CD4-positive, alpha-beta T cell (primary cell): ENCODE results near the gene WNT16. TPM values are rescaled to one million over a fixed set of nuclear protein-coding genes. Genes with fewer than 3 reads are reported as not detected.

Experiments used
- ATAC-seq: fragments of 200-7000 bp; cut with Tn5 transposase; one replicate; pipeline ENCODE4 v1.10.0; 2022; ENCODE audit warnings: mild to moderate bottlenecking; ENCODE audit not compliant: poor library complexity
- CTCF ChIA-PET: fragments of 350-600 bp; sonication (Branson Sonifier 250); formaldehyde crosslinking; loops from one replicate; lab custom pipeline; 2021; ENCODE audit warnings: antibody characterized with exemption, inconsistent platforms; lab: Charles Lee
- POLR2A ChIA-PET: fragments of 350-600 bp; sonication (Branson Sonifier 250); formaldehyde crosslinking; loops from one replicate; lab custom pipeline; 2021; ENCODE audit warnings: antibody characterized with exemption, inconsistent platforms; lab: Charles Lee
- DNase-seq, 14 experiments: peaks; one replicate each; pipeline ENCODE4 v3.0.0-alpha.2; 2013 to 2020; ENCODE audit warnings: mixed read lengths in 2 of 14
- H3K27ac ChIP-seq, 2 donors: one replicate each; pipeline versions ENCODE4 v1.5.1 to v1.7.0; 2013; ENCODE audit warnings: low read length in 2 of 2, low read depth in 1 of 2, mild to moderate bottlenecking in 1 of 2
- H3K27me3 ChIP-seq, 2 experiments: 1 replicate in 1 of 2; 2 replicates in 1 of 2; pipeline versions ENCODE4 v1.6.1 to v1.7.0; 2013; ENCODE audit warnings: low read length in 2 of 2, control low read depth in 1 of 2, mild to moderate bottlenecking in 1 of 2, moderate library complexity in 1 of 2; ENCODE audit not compliant: insufficient read depth in 2 of 2, control insufficient read depth in 1 of 2
- H3K36me3 ChIP-seq: one replicate; pipeline ENCODE4 v1.6.1; 2013; ENCODE audit warnings: low read length, control low read depth; ENCODE audit not compliant: insufficient read depth
- H3K4me1 ChIP-seq: one replicate; pipeline ENCODE4 v1.6.1; 2013; ENCODE audit warnings: low read length, control low read depth; ENCODE audit not compliant: insufficient read depth
- H3K4me3 ChIP-seq: one replicate; pipeline ENCODE4 v1.5.1; 2013; ENCODE audit warnings: mild to moderate bottlenecking, low read length, moderate library complexity
- H3K9me3 ChIP-seq, 2 experiments: 1 replicate in 1 of 2; 2 replicates in 1 of 2; pipeline versions ENCODE4 v1.6.1 to v1.7.0; 2013; ENCODE audit warnings: low read length in 2 of 2, mild to moderate bottlenecking in 2 of 2, control low read depth in 1 of 2, moderate library complexity in 1 of 2; ENCODE audit not compliant: control insufficient read depth in 1 of 2, insufficient read depth in 1 of 2
- H3K27ac Mint-ChIP-seq: one replicate; pipeline ENCODE4 v1.8.0; 2020; ENCODE audit warnings: mixed read lengths
- H3K27me3 Mint-ChIP-seq: one replicate; pipeline ENCODE4 v1.8.0; 2021; ENCODE audit warnings: mixed read lengths
- H3K36me3 Mint-ChIP-seq: one replicate; pipeline ENCODE4 v1.8.0; 2021; ENCODE audit warnings: low read depth, mixed read lengths
- H3K4me1 Mint-ChIP-seq: one replicate; pipeline ENCODE4 v1.8.0; 2021; ENCODE audit warnings: low read depth, mixed read lengths
- H3K4me3 Mint-ChIP-seq: one replicate; pipeline ENCODE4 v1.8.0; 2020; ENCODE audit warnings: mild to moderate bottlenecking, mixed read lengths
- H3K9me3 Mint-ChIP-seq: one replicate; pipeline ENCODE4 v1.8.0; 2020; ENCODE audit warnings: mixed read lengths
- intact Hi-C, 2 experiments: fragments of 100-400 bp; cut with DNase I in 1 of 2; cut with micrococcal nuclease in 1 of 2; formaldehyde crosslinking; loops; one replicate each; pipeline versions ENCODE4 v1.15.1 to v1.9.0; 2023 to 2025; cut with DNase I, micrococcal nuclease
- total RNA-seq, 174 experiments: library from RNA in 2 of 174; stranded (reverse) in 2 of 174; gene quantifications; one replicate each; pipeline ENCODE4 v1.2.3 and lab custom pipeline; 2021 to 2026
- TF ChIP-seq, protein P1 (sequence below): fragments of 200-600 bp; IDR thresholded peaks from one replicate; pipeline ENCODE4 v1.8.0; 2022; ENCODE audit warnings: antibody characterized with exemption, mild to moderate bottlenecking

WNT16 gene
- total RNA-seq, 2 experiments from 2014 or later = not detected

DNA sequence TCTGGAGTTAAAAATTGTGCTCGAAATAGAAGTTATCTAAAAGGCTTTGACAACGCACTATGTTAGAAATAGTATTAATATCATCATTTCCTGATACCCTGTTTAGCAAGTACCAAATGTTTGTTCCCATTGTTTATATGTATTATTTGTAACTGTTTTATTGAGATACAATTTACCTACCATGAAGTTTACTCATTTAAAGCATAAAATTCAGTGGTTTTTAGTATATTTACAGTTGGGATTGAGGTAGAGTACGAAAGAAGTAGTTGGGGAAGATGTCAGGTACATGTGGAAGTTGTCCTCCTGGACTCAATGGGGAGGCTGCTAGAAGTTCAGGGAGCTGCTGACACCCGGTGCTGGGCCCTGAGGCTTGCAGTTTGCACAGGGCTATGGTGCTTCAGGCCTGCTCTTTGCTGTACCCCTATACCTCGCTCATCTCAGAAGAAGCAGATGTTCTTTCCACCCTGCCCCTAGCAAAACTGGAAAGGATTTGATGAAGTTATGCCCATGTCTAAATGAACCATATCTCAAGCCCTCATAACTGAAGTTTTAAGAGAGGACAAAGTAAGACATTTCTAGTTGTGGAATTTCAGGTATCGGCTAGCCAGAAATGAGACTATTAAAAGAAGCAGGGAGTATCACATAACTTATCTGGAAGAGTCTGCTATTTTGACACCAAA, 25.2 kb upstream of the WNT16 start:
- H3K27ac ChIP-seq = no peak overlapping the region
- CTCF ChIA-PET = no interaction called here
- H3K27me3 Mint-ChIP-seq = peaks cover 23% of the 10 kb centered on the region
- no peak overlapping the region for H3K27ac Mint-ChIP-seq
- no peaks in the 10 kb centered on the region for H3K36me3 Mint-ChIP-seq
- POLR2A ChIA-PET = no interaction called here
- DNase-seq (no peak), ATAC-seq (no peak)
- H3K4me3 Mint-ChIP-seq = no peak overlapping the region
- no peaks in the 10 kb centered on the region for H3K9me3 Mint-ChIP-seq
- intact Hi-C loops = no loop called here
- TF ChIP-seq, protein P1, sequence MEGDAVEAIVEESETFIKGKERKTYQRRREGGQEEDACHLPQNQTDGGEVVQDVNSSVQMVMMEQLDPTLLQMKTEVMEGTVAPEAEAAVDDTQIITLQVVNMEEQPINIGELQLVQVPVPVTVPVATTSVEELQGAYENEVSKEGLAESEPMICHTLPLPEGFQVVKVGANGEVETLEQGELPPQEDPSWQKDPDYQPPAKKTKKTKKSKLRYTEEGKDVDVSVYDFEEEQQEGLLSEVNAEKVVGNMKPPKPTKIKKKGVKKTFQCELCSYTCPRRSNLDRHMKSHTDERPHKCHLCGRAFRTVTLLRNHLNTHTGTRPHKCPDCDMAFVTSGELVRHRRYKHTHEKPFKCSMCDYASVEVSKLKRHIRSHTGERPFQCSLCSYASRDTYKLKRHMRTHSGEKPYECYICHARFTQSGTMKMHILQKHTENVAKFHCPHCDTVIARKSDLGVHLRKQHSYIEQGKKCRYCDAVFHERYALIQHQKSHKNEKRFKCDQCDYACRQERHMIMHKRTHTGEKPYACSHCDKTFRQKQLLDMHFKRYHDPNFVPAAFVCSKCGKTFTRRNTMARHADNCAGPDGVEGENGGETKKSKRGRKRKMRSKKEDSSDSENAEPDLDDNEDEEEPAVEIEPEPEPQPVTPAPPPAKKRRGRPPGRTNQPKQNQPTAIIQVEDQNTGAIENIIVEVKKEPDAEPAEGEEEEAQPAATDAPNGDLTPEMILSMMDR = no peak
- H3K4me1 ChIP-seq = no peaks in the 10 kb centered on the region
- no peaks in the 10 kb centered on the region for H3K4me1 Mint-ChIP-seq
- H3K36me3 ChIP-seq = no peaks in the 10 kb centered on the region
- H3K9me3 ChIP-seq = no peaks in the 10 kb centered on the region
- peaks cover 0 to 8% of the 10 kb centered on the region in 2 experiments for H3K27me3 ChIP-seq
- H3K4me3 ChIP-seq = no peak overlapping the region

DNA sequence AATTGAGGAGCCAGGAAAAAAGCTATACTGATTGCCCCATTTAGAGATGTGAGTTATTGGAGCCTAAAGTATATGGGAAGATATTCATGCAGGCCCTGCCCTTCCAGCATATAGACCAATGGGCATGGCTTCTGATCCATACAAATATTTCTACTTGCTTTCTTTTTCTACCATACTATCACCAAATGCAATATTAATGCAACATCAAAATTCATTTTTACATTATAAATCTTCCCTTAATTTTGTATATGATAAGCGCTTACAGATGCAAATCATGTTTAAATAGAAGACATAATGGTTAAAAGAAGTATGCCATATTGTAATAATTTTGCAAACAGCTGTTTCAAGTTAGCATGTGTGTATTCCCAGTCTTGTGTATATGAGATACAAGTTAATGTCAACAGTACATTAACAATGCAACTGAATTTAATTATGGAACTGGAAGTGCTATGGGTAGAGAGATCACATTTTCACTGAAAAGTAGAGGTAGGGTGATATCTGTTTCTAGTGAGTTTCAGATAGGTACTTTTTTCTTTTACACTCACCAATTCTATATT, 24.6 kb upstream of the WNT16 start:
- Histone ChIP-seq H3K27ac (no peak overlapping the region), H3K36me3 (no peaks in the 10 kb centered on the region), H3K9me3 (no peaks in the 10 kb centered on the region), H3K4me1 (no peaks in the 10 kb centered on the region), H3K4me3 (no peak overlapping the region), H3K27me3 (peaks cover 0 to 8% of the 10 kb centered on the region in 2 experiments)
- TF ChIP-seq, protein P1 = no peak
- DNase-seq (no peak), ATAC-seq (no peak)
- intact Hi-C loops = no loop called here
- Mint-ChIP-seq H3K27me3 (peaks cover 26% of the 10 kb centered on the region), H3K36me3 (no peaks in the 10 kb centered on the region), H3K4me1 (no peaks in the 10 kb centered on the region), H3K27ac (no peak overlapping the region), H3K4me3 (no peak overlapping the region), H3K9me3 (no peaks in the 10 kb centered on the region)
- ChIA-PET CTCF (no interaction called here), POLR2A (no interaction called here)

DNA sequence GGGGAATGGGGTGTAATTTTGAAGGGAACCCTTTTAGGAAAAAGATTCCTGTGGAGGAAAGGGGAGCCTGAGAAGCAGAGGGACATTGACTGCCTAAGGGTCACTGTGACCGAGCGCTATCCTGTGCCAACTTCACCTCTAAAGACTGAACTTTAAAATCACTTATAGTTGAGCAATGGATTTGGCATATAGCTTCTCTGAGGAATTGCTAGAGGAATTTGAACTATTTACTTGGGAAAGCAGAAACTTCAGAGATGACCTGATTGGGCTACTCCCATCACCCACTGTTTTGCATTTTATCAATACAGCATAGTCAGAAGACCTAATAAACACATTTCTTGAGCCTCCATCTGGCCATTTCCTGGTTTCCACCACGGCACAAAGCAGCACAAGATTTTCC, 23.7 kb upstream of the WNT16 start:
- H3K4me3 ChIP-seq = no peak overlapping the region
- no peaks in the 10 kb centered on the region for H3K36me3 ChIP-seq
- no peaks in the 10 kb centered on the region for H3K36me3 Mint-ChIP-seq
- CTCF ChIA-PET = no interaction called here
- H3K27ac ChIP-seq = no peak overlapping the region
- no peak for DNase-seq
- H3K27me3 Mint-ChIP-seq = peaks cover 26% of the 10 kb centered on the region
- no peak overlapping the region for H3K27ac Mint-ChIP-seq
- H3K4me1 Mint-ChIP-seq = no peaks in the 10 kb centered on the region
- ATAC-seq = no peak
- TF ChIP-seq, protein P1 = no peak
- no peaks in the 10 kb centered on the region for H3K4me1 ChIP-seq
- POLR2A ChIA-PET = no interaction called here
- H3K9me3 Mint-ChIP-seq = no peaks in the 10 kb centered on the region
- H3K9me3 ChIP-seq = no peaks in the 10 kb centered on the region
- intact Hi-C loops = no loop called here
- peaks cover 0 to 8% of the 10 kb centered on the region in 2 experiments for H3K27me3 ChIP-seq
- no peak overlapping the region for H3K4me3 Mint-ChIP-seq
